HK-2 (cell line): Measurements from ENCODE around the gene TMEM233.
"Not testable (repeated sequence)": the region's sequence is repeated elsewhere in the genome, so short reads cannot be mapped to it uniquely, and the experiment has no call there.

Experiments
- DNase-seq: peaks from one replicate; pipeline ENCODE4 v3.0.0-alpha.2; 2018; ENCODE audit not compliant: unreplicated experiment

The TMEM233 gene

GRCh38 chr12:119609358-119609757, 15.8 kb downstream of the TMEM233 start:
- DNase-seq = no peak

GRCh38 chr12:119613319-119613936, 19.9 kb downstream of the TMEM233 start:
- peak; percentile 57 for DNase-seq

- no peak for DNase-seq
Observed at GRCh38 chr12:119614705-119615104, 21.1 kb downstream of the TMEM233 start.

- no peak for DNase-seq
Observed at GRCh38 chr12:119615518-119616475, 22.2 kb downstream of the TMEM233 start.

GRCh38 chr12:119618328-119618896, 24.8 kb downstream of the TMEM233 start:
- not testable (repeated sequence) for DNase-seq

GRCh38 chr12:119620490-119620889, 26.9 kb downstream of the TMEM233 start:
- DNase-seq = no peak

- no peak for DNase-seq
Observed at GRCh38 chr12:119621878-119622277, 28.3 kb downstream of the TMEM233 start.

- no peak for DNase-seq
Observed at GRCh38 chr12:119624966-119625365, 31.4 kb downstream of the TMEM233 start.

- no peak for DNase-seq
Observed at GRCh38 chr12:119627019-119627643, 33.6 kb downstream of the TMEM233 start.

- no peak for DNase-seq
Observed at GRCh38 chr12:119627686-119628085, 34.1 kb downstream of the TMEM233 start.

- no peak for DNase-seq
Observed at GRCh38 chr12:119630223-119630780, 36.7 kb downstream of the TMEM233 start.

GRCh38 chr12:119630962-119631550, 37.5 kb downstream of the TMEM233 start:
- DNase-seq = no peak

- DNase-seq = no peak
Observed at GRCh38 chr12:119631930-119632678, 38.5 kb downstream of the TMEM233 start.

- no peak for DNase-seq
Observed at GRCh38 chr12:119634743-119635142, 41.2 kb downstream of the TMEM233 start.

- DNase-seq = no peak
Observed at GRCh38 chr12:119642986-119643385, 49.4 kb downstream of the TMEM233 start.

GRCh38 chr12:119644930-119645329, 51.4 kb downstream of the TMEM233 start:
- no peak for DNase-seq

GRCh38 chr12:119645535-119646059, 52.0 kb downstream of the TMEM233 start:
- DNase-seq = no peak

GRCh38 chr12:119649202-119649808, 55.7 kb downstream of the TMEM233 start:
- no peak for DNase-seq

GRCh38 chr12:119652665-119653064, 59.1 kb downstream of the TMEM233 start:
- DNase-seq = no peak

GRCh38 chr12:119657001-119657400, 63.4 kb downstream of the TMEM233 start:
- not testable (repeated sequence) for DNase-seq
